Endodermal cell (in vitro differentiated cells): Measurements from ENCODE around the gene CENPL. TPM values are rescaled to one million over a fixed set of nuclear protein-coding genes. Genes with fewer than 3 reads are reported as not detected.
"Not testable (repeated sequence)": the region's sequence is repeated elsewhere in the genome, so short reads cannot be mapped to it uniquely, and the experiment has no call there.

ENCODE experiments used
- DNase-seq: peaks from one replicate; pipeline ENCODE4 v3.0.0-alpha.2; 2017
- H3K27ac ChIP-seq: 2 replicates; pipeline ENCODE4 v1.5.1; 2013; ENCODE audit warnings: mild to moderate bottlenecking, low read depth, low read length, moderate library complexity
- H3K27me3 ChIP-seq: 2 replicates; pipeline ENCODE4 v1.6.1; 2013; ENCODE audit warnings: mild to moderate bottlenecking, low read length, moderate library complexity; ENCODE audit not compliant: insufficient read depth, control insufficient read depth, poor library complexity, severe bottlenecking
- H3K36me3 ChIP-seq: 2 replicates; pipeline ENCODE4 v1.7.0; 2013; ENCODE audit warnings: mild to moderate bottlenecking, low read length, moderate library complexity; ENCODE audit not compliant: control insufficient read depth, insufficient read depth
- H3K4me1 ChIP-seq: one replicate; pipeline ENCODE4 v1.7.0; 2013; ENCODE audit warnings: low read length; ENCODE audit not compliant: control insufficient read depth, insufficient read depth
- H3K4me3 ChIP-seq: 2 replicates; pipeline ENCODE4 v1.5.1; 2013; ENCODE audit warnings: mild to moderate bottlenecking, low read length, moderate library complexity
- H3K9ac ChIP-seq: 2 replicates; pipeline ENCODE4 v1.6.1; 2013; ENCODE audit warnings: mild to moderate bottlenecking, low read length, moderate library complexity; ENCODE audit not compliant: poor library complexity, severe bottlenecking; ENCODE audit errors: extremely low read depth
- H3K9me3 ChIP-seq: 2 replicates; pipeline ENCODE4 v1.6.1; 2013; ENCODE audit warnings: mild to moderate bottlenecking, low read length, moderate library complexity; ENCODE audit not compliant: control insufficient read depth
- H3K27ac Mint-ChIP-seq: 2 replicates; pipeline ENCODE4 v1.8.0; 2020; ENCODE audit warnings: mixed read lengths
- H3K27me3 Mint-ChIP-seq: 2 replicates; pipeline ENCODE4 v1.8.0; 2021; ENCODE audit warnings: mild to moderate bottlenecking, mixed read lengths; ENCODE audit not compliant: insufficient read depth
- H3K36me3 Mint-ChIP-seq: 2 replicates; pipeline ENCODE4 v1.8.0; 2020; ENCODE audit warnings: low read depth, mixed read lengths
- H3K4me1 Mint-ChIP-seq: 2 replicates; pipeline ENCODE4 v1.8.0; 2020; ENCODE audit warnings: mixed read lengths
- H3K4me3 Mint-ChIP-seq: 2 replicates; pipeline ENCODE4 v1.8.0; 2020; ENCODE audit warnings: mild to moderate bottlenecking, moderate library complexity, mixed read lengths
- H3K9me3 Mint-ChIP-seq: 2 replicates; pipeline ENCODE4 v1.8.0; 2020; ENCODE audit warnings: mild to moderate bottlenecking, mixed read lengths
- WGBS, 2 experiments: methylation state at CpG; one replicate each; pipeline versions ENCODE4 v1.1.5 to v1.1.7; 2013; ENCODE audit warnings: missing lambda C conversion rate in 2 of 2, mixed read lengths in 1 of 2; ENCODE audit not compliant: insufficient coverage in 1 of 2, insufficient read length in 1 of 2; 5-methylcytosine and 5-hydroxymethylcytosine counted together
- total RNA-seq, 2 donors: library from RNA; stranded (reverse); fragmentation: NEBNext Ultra II Directional in 1 of 2; extraction: Animal tissue kit (Norgen Biotek cat#: 25700) in 1 of 2; gene quantifications; 2 replicates in 1 of 2; 3 replicates in 1 of 2; pipeline ENCODE4 v1.2.1, GENCODE V29; 2021
- TF ChIP-seq, protein P1 (sequence below): fragments of 200-600 bp; sonication (generic); conservative IDR thresholded peaks from 2 replicates; pipeline ENCODE4 v1.5.0; 2021; ENCODE audit warnings: antibody characterized with exemption, mild to moderate bottlenecking

The CENPL gene
- total RNA-seq, 2 donors from 2014 or later, result 15.8 to 18.9 TPM

DNA sequence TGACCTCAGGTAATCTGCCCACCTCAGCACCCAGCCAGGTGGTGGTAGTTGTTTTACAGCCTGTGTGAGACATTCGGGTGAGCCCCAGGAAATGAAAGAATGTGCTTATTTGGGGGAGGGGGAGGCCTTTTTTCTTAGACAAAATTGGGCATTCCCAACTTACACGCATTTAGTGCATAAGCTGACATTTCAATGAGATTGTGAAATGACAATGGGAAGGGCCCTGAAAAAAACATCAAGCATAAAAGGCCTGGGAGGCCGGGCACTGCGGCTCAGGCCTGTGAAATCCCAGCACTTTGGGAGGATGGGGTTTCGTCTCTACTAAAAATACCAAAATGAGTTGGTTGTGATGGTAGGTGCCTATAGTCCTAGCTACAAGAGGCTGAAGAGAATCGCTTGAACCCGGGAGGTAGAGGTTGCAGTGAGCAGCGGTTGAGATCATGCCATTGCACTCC, 38.1 kb upstream of the CENPL start:
- Mint-ChIP-seq H3K27ac (peak overlapping the region; percentile 91), H3K36me3 (peaks cover 64% of the 10 kb centered on the region), H3K9me3 (no peaks in the 10 kb centered on the region), H3K4me1 (peaks cover 17% of the 10 kb centered on the region), H3K27me3 (no peaks in the 10 kb centered on the region), H3K4me3 (no peak overlapping the region)
- TF ChIP-seq, protein P1, sequence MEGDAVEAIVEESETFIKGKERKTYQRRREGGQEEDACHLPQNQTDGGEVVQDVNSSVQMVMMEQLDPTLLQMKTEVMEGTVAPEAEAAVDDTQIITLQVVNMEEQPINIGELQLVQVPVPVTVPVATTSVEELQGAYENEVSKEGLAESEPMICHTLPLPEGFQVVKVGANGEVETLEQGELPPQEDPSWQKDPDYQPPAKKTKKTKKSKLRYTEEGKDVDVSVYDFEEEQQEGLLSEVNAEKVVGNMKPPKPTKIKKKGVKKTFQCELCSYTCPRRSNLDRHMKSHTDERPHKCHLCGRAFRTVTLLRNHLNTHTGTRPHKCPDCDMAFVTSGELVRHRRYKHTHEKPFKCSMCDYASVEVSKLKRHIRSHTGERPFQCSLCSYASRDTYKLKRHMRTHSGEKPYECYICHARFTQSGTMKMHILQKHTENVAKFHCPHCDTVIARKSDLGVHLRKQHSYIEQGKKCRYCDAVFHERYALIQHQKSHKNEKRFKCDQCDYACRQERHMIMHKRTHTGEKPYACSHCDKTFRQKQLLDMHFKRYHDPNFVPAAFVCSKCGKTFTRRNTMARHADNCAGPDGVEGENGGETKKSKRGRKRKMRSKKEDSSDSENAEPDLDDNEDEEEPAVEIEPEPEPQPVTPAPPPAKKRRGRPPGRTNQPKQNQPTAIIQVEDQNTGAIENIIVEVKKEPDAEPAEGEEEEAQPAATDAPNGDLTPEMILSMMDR, result no peak
- no peak overlapping the region for H3K4me3 ChIP-seq
- no peak overlapping the region for H3K9ac ChIP-seq
- WGBS, 2 experiments, result 66 to 75% methylated on average over 8 of the region's 8 CpGs
- peak overlapping the region; percentile 35 for H3K27ac ChIP-seq
- H3K4me1 ChIP-seq, result no peaks in the 10 kb centered on the region
- H3K9me3 ChIP-seq, result no peaks in the 10 kb centered on the region
- no peaks in the 10 kb centered on the region for H3K27me3 ChIP-seq
- H3K36me3 ChIP-seq, result peaks cover 70% of the 10 kb centered on the region
- peak; percentile 63 for DNase-seq

DNA sequence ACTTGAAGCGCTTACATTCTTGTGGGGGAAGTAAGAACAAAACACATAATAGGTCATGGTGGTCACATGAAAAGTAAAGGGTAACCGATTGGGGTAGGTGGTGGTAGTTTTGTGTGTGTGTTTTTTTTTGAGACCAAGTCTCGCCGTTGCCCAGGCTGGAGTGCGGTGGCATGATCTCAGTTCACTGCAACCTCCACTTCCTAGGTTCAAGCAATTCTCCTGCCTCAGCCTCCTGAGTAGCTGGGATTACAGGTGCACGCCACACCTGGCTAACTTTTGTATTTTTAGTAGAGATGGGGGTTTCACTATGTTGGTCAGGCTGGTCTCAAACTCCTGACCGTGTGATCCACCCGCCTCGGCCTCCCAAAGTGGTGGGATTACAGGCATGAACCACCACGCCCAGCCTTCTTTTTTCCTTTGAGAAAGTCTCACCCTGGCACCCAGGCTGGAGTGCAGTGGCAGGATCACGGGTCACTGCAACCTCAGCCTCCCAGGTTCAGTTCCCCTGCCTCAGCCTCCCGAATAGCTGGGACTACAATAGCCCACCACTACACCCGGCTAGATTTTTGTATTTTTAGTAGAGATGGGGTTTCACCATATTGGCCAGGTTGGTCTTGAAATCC, 37.6 kb upstream of the CENPL start:
- Mint-ChIP-seq H3K27ac (peak overlapping the region; percentile 91), H3K36me3 (peaks cover 63% of the 10 kb centered on the region), H3K4me1 (peaks cover 17% of the 10 kb centered on the region)
- H3K9me3 Mint-ChIP-seq, H3K27me3 ChIP-seq, H3K9me3 ChIP-seq, H3K9ac ChIP-seq, H3K27me3 Mint-ChIP-seq, H3K27ac ChIP-seq, H3K4me3 Mint-ChIP-seq, H3K4me1 ChIP-seq, H3K4me3 ChIP-seq: not testable (repeated sequence)
- peak; percentile 77 for DNase-seq
- H3K36me3 ChIP-seq, result peaks cover 74% of the 10 kb centered on the region
- WGBS, 2 experiments, result 72 to 74% methylated on average over 8 to 13 of the region's 13 CpGs

DNA sequence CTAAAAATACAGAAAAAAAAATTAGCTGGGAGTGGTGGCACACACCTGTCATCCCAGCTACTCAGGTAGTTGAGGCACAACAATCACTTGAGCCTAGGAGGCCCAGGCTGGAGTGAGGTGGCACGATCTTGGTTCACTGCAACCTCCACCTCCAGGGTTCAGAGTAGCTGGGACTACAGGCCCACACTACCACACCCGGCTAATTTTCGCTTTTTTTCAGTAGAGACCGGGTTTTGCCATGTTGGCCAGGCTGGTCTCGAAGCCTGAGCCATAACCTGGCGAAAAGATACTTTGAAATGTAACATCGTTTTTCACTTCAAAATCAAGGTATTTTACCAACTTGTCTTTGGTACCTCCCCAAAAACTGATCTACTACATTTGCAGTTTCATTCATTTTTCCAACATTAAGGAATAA, 37.1 kb upstream of the CENPL start:
- DNase-seq, result peak; percentile 76
- TF ChIP-seq, protein P1, result no peak
- Mint-ChIP-seq H3K9me3 (no peaks in the 10 kb centered on the region), H3K36me3 (peaks cover 58% of the 10 kb centered on the region), H3K27me3 (no peaks in the 10 kb centered on the region), H3K4me3 (no peak overlapping the region), H3K27ac (peak overlapping the region; percentile 38), H3K4me1 (peaks cover 17% of the 10 kb centered on the region)
- peaks cover 4% of the 10 kb centered on the region for H3K4me1 ChIP-seq
- peaks cover 73% of the 10 kb centered on the region for H3K36me3 ChIP-seq
- no peak overlapping the region for H3K9ac ChIP-seq
- H3K9me3 ChIP-seq, result no peaks in the 10 kb centered on the region
- H3K27ac ChIP-seq, result no peak overlapping the region
- no peaks in the 10 kb centered on the region for H3K27me3 ChIP-seq
- H3K4me3 ChIP-seq, result no peak overlapping the region
- 89 to 93% methylated on average over 7 of the region's 7 CpGs for WGBS, 2 experiments
